ENCODE measurements around the gene UROS.

Gene UROS

DNA sequence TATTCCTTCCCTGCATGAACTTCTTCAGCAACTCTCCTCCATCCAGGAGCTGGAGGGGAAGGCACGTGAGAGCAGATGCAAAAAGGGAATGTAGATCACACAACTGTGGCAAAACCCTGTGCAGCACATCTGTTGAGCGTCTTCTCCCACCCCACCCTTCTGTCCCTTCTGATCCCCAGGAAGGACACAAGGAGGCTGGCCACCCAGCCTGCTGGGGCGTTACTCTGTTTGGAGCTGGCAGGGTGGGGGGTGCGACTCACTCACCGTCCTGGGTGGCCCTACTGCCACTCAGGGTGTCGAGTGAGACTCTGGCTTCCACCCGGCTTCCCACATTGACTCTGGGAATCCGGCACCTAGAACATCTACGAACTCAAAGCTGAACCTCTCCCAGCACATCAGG lies 37.3 kb downstream of the UROS start:
- FAIRE-seq = no peak

DNA sequence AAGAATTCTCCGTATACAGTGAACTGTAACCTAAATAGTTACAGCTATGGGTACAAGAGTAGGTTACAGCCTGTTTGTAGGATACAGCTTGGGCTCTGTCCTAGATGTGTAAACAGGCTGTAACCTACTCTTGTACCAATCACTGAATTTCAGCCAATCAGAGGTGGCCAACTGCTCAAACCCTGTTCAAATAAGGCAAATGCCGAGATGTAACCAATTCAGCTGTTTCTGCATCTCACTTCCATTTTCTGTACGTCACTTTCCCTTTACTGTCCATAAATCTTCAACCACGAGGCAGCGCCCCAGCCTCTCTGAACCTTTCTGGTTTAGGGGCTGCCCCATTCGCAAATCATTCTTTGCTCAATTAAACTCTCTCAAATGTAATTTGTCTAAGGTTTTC lies 39.1 kb downstream of the UROS start:
- FAIRE-seq = no peak

GRCh38 chr10:125783408-125783807 lies 39.6 kb downstream of the UROS start:
- FAIRE-seq = no peak

- no peak for FAIRE-seq
These were observed 40.4 kb downstream of the UROS start for GRCh38 chr10:125782616-125783015.

DNA sequence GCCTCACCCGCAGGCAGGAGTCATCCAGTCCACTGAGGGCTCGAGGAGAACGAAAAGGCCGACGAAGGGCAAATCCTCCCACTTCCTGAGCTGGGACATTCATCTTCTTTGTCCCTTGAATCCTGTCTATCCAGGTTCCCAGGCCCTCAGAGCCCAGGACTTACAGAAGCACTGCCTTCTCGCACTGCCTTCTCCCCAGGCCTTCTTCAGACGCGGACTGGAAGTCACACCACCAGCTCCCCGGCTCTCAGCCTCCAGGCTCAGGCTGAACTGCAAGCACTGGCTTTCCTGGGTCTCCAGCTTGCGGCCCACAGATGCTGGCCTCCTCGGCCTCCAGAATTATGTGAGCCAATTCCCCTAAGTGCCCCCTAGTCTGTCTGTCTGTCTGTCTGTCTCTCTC lies 41.0 kb downstream of the UROS start:
- FAIRE-seq = no peak

GRCh38 chr10:125781374-125781773 lies 41.7 kb downstream of the UROS start:
- no peak for FAIRE-seq

GRCh38 chr10:125779403-125780327 lies 43.4 kb downstream of the UROS start:
- FAIRE-seq = no peak

GRCh38 chr10:125778556-125778955 lies 44.5 kb downstream of the UROS start:
- no peak for FAIRE-seq

- FAIRE-seq = no peak
These were observed 45.3 kb downstream of the UROS start for GRCh38 chr10:125777806-125778205.

- no peak for FAIRE-seq
These were observed 47.5 kb downstream of the UROS start, which contains the start of gene MMP21 for GRCh38 chr10:125775491-125776106. TSS of gene MMP21 (minus strand) at chr10:125775821. CDS start at chr10:125775821, 0 bp downstream.

GRCh38 chr10:125774581-125775191 lies 48.4 kb downstream of the UROS start:
- no peak for FAIRE-seq

- FAIRE-seq = no peak
These were observed 49.1 kb downstream of the UROS start for GRCh38 chr10:125773687-125774543.

DNA sequence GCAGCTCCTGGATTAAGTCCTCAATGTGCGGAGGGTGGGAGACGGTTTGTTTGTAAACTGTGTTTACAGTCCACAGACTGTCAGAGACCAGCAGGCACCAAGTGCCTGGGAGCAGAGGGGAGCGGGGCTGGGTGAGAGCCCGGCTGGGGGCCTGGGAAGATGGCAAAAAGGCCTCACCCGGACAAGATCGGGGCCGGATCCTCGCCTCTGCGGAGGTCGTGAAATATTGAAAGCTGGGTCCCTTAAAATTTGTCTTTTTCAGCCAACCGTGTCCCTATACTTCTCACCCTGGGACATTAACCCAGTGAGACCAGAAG lies 50.2 kb downstream of the UROS start:
- FAIRE-seq = no peak

- no peak for FAIRE-seq
These were observed 50.8 kb downstream of the UROS start for GRCh38 chr10:125772112-125772863.

DNA sequence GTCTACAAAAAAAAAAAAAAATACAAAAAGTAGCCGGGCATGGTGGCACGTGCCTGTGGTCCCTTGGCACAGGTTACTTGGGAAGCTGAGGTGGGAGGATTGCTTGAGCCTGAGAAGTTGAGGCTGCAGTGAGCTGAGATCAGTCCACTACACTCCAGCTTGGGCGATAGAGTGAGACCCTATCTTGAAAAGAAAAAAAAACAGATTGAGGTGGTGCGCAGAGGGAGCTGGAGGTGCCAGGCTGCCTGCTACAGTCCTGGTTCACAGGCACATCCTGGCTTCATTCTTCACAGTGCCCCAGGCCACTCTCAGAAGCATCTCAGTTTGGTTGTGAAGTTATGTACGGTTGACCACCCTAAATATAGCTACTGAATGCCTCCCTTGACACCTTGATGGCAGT lies 52.2 kb downstream of the UROS start:
- FAIRE-seq = no peak

GRCh38 chr10:125769175-125769574 lies 53.9 kb downstream of the UROS start:
- no peak for FAIRE-seq

GRCh38 chr10:125768219-125768855 lies 54.7 kb downstream of the UROS start:
- no peak for FAIRE-seq

- FAIRE-seq = no peak
These were observed 56.5 kb downstream of the UROS start for GRCh38 chr10:125766511-125766910.

DNA sequence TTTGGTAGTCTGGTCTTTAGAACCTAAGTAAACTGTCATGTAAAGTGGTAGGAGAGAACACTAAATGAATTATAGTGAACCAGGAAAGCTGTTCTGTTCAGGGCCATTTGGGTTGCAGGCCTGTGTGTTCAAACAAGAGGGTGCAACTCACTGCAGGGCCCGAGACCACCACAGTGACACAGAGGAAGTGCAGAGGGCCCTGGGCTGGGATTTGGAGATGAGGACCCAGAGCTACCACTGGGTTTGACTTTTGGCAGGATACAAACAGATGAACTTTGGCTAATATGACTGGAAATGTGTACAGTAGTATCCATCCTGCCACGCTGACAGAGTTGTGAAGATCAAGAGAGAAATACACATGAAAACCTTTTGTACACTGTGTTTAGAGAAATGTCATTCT lies 57.2 kb downstream of the UROS start:
- no peak for FAIRE-seq

DNA sequence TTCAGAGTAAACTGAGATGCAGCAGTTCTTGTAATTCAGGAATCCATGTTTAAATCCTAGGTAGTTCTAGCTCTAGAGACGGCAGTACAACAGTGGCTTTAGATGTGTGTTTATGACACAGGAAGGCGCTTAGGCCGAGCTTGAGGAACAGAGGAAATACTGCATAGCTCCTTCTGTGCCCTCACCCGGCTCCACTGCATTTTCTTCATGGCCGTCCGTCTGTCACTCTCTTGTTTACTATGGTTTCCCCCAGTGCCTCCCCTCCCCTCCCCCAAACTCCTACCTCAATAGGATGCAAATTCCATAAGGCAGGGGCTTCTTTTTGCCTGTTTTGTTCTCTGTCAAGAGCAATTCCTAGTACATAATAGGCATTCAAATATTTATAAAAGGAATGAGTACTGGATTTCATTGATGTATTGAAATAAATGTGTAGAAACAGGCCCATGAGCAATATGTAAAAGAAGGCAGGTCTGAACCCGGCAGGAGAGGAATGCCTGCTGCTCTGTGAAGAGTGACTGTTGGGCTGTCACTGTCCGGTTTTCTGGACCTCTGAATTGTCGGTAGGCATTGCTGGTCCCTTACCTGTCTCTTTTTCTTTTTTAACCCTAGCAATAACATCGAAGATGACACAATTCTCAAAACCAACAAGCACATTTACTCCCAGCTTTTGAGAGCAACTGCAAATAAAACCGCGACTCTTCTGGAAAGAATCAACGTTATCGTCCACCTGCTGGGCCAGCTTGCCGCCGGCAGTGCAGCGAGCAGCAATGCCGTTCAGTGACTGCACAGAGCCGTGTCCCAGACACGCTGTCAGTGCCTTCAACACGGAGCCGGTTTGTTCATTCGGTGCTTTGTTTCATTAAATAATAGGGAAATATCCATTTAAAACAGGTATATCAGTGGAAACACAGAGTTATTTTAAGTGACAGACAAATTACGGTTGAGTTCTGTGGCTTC lies 60.1 kb downstream of the UROS start:
- FAIRE-seq = no peak

DNA sequence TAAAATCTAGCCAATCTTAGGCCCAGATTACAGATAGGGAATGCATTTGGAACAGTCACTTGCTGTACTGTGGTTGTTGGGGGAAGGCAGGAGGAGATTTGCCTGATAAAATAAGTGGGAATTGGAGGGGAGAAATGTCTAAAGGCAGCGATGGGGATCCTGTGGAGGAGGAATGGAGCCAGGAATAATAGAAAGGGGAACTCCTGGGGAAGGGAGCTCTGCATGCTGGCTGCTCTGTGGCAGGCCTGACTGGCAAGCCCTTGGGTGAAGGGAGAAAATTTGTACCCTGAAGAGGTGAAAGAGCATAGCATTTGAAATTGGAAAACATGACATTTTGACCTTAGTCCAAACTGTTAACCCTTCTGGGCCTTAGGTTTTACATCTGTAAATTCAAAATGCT lies 61.1 kb downstream of the UROS start:
- FAIRE-seq = no peak

Data from G401.6 (cell line).